Activated naive CD8-positive, alpha-beta T cell (primary cell): ENCODE results near the gene ATP5ME.

ENCODE experiments used
- H3K27ac Mint-ChIP-seq: one replicate; pipeline ENCODE4 v1.8.0; 2021; ENCODE audit warnings: mixed read lengths
- H3K27me3 Mint-ChIP-seq: one replicate; pipeline ENCODE4 v1.8.0; 2021; ENCODE audit warnings: mixed read lengths
- H3K36me3 Mint-ChIP-seq: one replicate; pipeline ENCODE4 v1.8.0; 2021; ENCODE audit warnings: mixed read lengths
- H3K4me1 Mint-ChIP-seq: one replicate; pipeline ENCODE4 v1.8.0; 2021; ENCODE audit warnings: low read depth, mixed read lengths
- H3K4me3 Mint-ChIP-seq: one replicate; pipeline ENCODE4 v1.8.0; 2021; ENCODE audit warnings: mild to moderate bottlenecking, mixed read lengths
- H3K9me3 Mint-ChIP-seq: one replicate; pipeline ENCODE4 v1.8.0; 2021; ENCODE audit warnings: low read depth, mixed read lengths

The ATP5ME gene

GRCh38 chr4:623914-624566 lies 50.0 kb downstream of the ATP5ME start:
- H3K27ac Mint-ChIP-seq, result no peak overlapping the region
- no peaks in the 10 kb centered on the region for H3K4me1 Mint-ChIP-seq
- H3K36me3 Mint-ChIP-seq, result no peaks in the 10 kb centered on the region
- no peak overlapping the region for H3K4me3 Mint-ChIP-seq
- no peaks in the 10 kb centered on the region for H3K9me3 Mint-ChIP-seq
- H3K27me3 Mint-ChIP-seq, result peaks cover 7% of the 10 kb centered on the region

- H3K27ac Mint-ChIP-seq, result no peak overlapping the region
- H3K36me3 Mint-ChIP-seq, result no peaks in the 10 kb centered on the region
- H3K4me3 Mint-ChIP-seq, result no peak overlapping the region
- H3K9me3 Mint-ChIP-seq, result no peaks in the 10 kb centered on the region
- no peaks in the 10 kb centered on the region for H3K4me1 Mint-ChIP-seq
- H3K27me3 Mint-ChIP-seq, result peaks cover 7% of the 10 kb centered on the region
Observed at GRCh38 chr4:622996-623913, 50.8 kb downstream of the ATP5ME start.
